Kidney capillary endothelial cell (primary cell): ENCODE data around the gene PACRG.

Experiments used
- DNase-seq: peaks from one replicate; pipeline ENCODE4 v3.0.0-alpha.2; 2018; ENCODE audit warnings: low spot score

Gene PACRG

GRCh38 chr6:163085426-163085825, 357.7 kb downstream of the PACRG start:
- no peak for DNase-seq

DNA sequence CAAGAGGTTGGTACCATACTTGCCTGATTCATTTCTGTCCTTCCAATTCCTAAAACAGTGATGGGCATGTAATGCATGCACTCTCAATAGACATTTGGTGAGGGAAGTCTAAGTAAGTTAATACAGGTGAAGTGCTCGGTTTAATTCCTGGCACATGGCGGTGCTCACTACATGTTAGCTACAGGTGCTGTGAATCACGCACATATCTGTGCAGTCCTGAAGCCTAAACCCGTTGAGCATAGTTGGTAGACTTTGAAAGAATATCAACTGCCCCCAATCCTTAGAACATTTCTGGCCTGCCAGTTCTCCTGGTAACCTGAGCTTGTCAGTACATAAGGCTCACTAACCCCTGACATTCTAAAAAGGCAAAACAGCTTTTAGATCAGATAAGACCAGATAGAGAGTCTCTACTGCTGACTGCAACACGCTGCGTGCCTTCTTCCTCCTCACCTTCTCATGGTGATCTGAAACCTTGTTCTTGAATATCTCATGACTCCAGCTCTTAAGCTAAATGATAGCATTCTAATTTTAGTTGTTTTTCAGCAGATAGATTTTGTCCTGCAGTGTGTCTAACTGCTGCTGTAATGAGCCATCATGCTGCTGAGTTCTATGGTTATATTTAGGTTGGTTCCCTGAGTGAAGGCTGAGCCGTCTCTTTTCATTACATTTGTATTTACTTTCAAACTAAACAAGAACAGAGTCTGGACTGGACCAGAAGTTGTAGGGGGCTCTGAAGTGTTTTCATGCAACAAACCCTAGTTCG, 358.3 kb downstream of the PACRG start:
- no peak for DNase-seq

DNA sequence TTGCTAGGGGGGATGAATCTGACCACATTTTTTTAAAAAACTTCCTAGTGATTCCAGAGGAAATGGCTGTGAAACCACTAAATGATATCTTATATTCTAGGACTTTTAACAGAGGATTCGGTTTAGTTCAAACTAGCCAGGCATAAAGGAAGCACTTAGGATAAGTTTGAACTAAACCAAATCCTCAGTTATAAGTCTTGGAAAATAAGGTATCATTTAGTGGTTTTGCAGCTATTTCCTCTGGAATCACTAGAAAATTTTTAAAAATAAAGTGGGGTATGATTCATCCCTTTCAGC, 358.8 kb downstream of the PACRG start:
- DNase-seq = no peak

- no peak for DNase-seq
These were observed 360.2 kb downstream of the PACRG start for GRCh38 chr6:163087981-163088380.

DNA sequence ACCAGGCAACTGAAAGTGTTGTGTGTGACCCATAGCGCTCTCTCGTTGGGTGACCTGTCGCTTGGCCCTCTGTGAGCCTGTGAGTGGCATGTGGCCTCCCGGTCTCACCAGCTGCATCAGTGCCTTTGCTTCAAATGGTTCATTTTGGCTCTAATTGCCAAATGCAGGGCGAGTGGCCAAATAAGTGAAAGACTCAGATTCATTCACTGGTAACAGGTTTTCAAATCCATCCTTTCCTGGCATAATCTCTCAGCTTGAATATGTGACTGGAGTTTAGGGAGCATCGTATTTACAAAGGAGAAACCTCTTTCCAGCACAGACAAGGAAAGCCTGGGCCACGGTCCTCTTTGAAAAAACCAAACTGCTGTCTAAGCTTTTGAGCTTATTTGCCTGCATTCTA, 365.1 kb downstream of the PACRG start:
- no peak for DNase-seq

DNA sequence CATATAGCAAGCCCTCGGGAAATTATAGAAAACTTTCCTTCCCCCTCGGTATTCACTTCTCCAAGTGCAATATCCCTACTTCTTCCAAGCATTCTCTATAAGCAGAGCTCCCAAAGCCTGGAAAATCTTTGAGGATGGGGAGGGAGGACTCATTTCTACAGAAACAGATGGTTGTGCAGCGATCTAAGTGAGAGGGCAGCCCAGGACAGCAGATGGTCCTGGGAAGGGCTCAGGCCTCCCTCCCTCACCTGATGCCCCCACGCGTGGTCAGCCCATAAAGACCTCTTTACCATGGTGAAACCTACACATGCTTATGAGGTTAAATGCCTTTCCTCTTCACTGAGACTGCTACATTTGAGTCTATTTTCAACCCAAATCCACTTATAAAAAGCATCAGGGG, 367.1 kb downstream of the PACRG start:
- DNase-seq = no peak

- no peak for DNase-seq
These were observed 367.6 kb downstream of the PACRG start for GRCh38 chr6:163095401-163095800.

DNA sequence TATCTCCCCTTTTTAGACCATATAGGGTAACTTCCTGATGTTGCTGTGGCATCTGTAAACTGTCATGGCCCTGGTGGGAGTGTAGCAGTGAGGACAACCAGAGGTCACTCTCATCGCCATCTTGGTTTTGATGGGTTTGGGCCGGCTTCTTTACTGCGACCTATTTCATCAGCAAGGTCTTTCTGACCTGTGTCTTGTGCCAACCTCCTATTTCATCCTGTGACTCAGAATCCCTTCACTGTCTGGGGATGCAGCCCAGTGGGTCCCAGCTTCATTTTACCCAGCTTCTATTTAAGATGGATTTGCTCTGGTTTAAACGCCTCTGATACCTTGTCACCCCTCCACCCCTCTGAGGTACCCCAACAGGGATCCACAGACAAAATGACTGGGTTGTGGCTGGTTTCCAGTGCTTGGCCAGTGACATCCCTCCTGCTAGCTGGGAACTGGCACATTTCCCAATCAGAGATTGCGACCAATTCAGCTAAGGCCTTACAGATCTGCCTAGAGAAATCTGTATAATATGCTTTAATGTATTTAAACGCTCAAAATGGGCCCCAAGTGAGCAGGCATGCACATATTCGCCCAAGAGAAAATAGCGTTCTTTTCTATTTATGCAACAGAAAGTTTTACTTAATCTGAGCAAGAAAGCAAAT, 371.2 kb downstream of the PACRG start:
- no peak for DNase-seq

DNA sequence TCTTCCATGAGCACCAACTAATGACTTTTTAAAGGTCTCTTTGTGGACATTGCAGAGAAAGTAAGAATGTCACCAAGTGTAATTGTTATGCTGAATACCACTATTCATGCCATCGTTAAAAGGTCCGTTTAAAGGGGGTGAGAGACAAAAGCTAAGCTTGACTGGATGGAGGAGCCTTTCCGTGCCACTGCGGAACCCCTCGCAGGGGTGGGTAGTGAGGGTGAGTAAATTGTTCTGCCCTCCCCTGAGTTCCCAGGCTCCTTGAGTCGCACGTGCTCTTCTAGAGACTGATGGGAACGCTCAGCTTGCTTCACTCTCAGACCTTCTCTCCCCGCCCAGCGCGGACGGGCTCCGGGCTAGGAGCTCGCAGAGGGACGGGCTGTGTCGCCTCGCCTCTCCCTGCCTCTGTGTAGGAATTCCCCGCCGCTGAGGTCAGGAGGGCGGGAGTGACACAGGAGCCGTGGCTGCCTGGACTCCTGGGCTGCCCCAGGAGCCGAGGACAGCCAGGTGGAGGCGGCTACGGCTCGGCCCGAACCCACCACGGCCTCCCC, 371.9 kb downstream of the PACRG start:
- DNase-seq = no peak

DNA sequence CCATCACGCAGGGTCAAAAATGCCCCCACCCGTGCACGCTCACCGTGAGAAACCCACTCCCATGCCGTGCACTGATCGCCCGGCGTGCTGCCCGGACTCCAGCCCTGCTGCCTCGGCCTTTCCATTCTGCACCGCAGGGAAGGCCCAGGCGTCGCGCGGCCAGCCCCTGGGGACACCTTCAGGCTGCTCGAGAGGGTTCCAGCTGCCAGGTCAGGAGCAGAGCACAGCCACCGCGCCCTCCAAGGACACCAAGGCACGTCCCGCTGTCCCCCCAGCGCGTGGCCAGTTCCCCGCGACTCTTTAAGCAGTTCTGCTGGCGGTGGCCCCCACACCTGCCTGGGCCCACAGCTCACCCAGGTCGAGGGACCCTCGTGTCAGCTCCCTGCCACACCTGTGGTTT, 372.5 kb downstream of the PACRG start:
- no peak for DNase-seq

DNA sequence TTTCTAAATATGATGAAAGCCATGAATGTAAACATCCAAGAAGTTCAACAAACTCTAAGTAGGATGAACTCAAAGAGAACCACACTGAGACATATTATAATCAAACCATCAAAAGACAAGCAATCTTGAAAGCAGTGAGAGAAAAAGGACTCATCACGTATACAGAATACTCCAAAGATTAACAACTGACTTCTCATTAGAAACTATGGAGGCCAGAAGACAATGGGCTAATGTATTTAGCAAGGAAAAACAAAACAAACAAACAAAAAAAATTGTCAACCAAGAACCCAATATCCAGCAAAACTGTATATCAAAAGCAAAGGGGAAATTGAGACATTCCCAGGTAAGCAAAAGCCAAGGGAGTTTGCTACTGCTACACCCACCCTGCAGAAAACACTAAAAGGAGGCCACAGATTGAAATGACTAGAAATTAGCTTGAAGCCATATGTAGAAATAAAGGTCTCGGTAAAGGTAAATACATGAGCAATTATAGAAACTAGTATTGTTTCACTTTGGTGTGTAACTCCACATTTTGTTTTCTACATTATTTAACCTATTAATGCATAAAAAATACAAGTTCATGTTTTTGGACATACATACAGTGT, 385.7 kb downstream of the PACRG start:
- DNase-seq = no peak

- DNase-seq = no peak
These were observed 391.2 kb downstream of the PACRG start for GRCh38 chr6:163118941-163119340.

DNA sequence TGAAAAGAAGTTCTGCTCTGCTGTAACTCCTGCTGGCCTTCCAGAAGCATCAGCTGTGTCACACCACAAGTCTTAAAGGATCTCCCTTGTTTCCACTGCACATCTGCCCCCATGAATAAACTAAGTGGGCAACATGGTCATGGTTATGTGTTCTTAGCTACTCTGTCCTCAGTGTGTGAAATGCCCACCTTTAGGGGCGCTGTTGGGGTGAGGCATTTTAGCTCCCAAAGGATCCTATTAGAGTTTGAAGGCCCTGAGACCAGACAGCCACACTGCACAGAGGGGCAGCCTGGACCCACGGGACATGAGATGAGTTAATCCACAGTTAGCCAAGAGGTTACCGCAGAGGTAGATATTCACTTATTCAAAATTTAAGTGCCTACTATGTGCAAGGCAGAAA, 392.4 kb downstream of the PACRG start:
- DNase-seq = no peak

DNA sequence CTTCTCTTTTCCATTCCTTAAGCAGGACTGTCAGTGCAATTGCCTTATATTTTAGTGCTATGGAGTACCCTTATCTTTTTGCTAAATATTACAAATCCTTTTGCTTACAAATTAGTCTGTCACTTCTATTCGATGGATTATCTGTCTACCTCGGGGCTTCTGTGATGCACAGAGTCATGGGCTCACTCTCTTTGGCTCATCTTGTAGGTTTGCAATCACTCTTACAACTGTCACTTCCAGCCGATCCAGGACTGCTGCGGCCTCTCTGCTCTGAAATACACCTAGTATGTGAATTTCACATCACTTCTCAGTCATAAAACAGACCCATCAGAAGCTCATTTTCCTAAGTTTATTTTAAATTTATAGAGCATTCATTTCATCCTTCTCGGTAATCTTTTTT, 393.5 kb downstream of the PACRG start:
- DNase-seq = no peak

- no peak for DNase-seq
These were observed 394.6 kb downstream of the PACRG start for GRCh38 chr6:163122365-163122764.

DNA sequence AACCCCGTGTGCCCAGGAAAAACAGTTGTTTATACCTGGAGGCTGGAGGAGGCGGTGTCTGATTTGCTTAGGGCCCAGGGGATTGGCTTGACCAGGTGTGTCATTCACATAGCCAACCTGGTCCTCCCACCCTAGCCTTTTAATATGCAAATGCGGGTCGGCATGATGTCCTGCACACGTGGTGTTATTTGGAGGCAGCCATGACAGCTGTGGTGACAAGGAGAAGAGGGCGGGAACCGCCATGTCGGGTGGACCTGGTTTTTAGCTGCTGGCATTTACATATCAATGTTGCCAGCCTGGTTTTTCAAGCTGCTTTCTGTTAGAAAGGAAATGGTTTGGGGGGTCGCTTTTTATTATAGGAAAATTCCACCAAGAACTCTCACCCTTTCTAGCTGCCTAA, 395.3 kb downstream of the PACRG start:
- DNase-seq = no peak

GRCh38 chr6:163126741-163127140, 399.0 kb downstream of the PACRG start:
- no peak for DNase-seq

DNA sequence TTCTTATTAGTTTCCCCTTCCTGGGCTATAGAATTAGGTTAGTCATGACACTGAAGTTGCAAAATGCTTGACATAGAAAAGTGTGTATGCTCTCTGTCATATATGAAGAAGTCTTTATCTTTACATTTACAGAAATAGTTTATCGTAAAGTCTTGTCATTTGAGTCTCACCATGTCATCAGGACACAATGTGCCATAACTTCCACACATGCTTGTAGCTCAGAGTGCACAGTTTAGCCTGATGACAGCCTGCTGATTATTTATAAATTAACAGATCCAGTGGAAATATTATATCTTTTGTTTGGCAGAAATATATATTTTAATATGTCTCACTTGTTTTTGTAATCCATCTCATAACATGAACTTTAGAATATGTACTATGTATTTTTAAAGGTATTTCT, 399.8 kb downstream of the PACRG start:
- no peak for DNase-seq

GRCh38 chr6:163128324-163128723, 400.6 kb downstream of the PACRG start:
- DNase-seq = no peak

- DNase-seq = no peak
These were observed 404.4 kb downstream of the PACRG start for GRCh38 chr6:163132050-163132750.

- no peak for DNase-seq
These were observed 405.2 kb downstream of the PACRG start for GRCh38 chr6:163133017-163133416.

GRCh38 chr6:163133691-163134090, 405.9 kb downstream of the PACRG start:
- no peak for DNase-seq
